Endodermal cell (in vitro differentiated cells): Measurements from ENCODE around the gene LGMN. TPM values are rescaled to one million over a fixed set of nuclear protein-coding genes. Genes with fewer than 3 reads are reported as not detected.

Source experiments
- DNase-seq: peaks from one replicate; pipeline ENCODE4 v3.0.0-alpha.2; 2017
- H3K27ac ChIP-seq: 2 replicates; pipeline ENCODE4 v1.5.1; 2013; ENCODE audit warnings: mild to moderate bottlenecking, low read depth, low read length, moderate library complexity
- H3K27me3 ChIP-seq: 2 replicates; pipeline ENCODE4 v1.6.1; 2013; ENCODE audit warnings: mild to moderate bottlenecking, low read length, moderate library complexity; ENCODE audit not compliant: insufficient read depth, control insufficient read depth, poor library complexity, severe bottlenecking
- H3K36me3 ChIP-seq: 2 replicates; pipeline ENCODE4 v1.7.0; 2013; ENCODE audit warnings: mild to moderate bottlenecking, low read length, moderate library complexity; ENCODE audit not compliant: control insufficient read depth, insufficient read depth
- H3K4me1 ChIP-seq: one replicate; pipeline ENCODE4 v1.7.0; 2013; ENCODE audit warnings: low read length; ENCODE audit not compliant: control insufficient read depth, insufficient read depth
- H3K4me3 ChIP-seq: 2 replicates; pipeline ENCODE4 v1.5.1; 2013; ENCODE audit warnings: mild to moderate bottlenecking, low read length, moderate library complexity
- H3K9ac ChIP-seq: 2 replicates; pipeline ENCODE4 v1.6.1; 2013; ENCODE audit warnings: mild to moderate bottlenecking, low read length, moderate library complexity; ENCODE audit not compliant: poor library complexity, severe bottlenecking; ENCODE audit errors: extremely low read depth
- H3K9me3 ChIP-seq: 2 replicates; pipeline ENCODE4 v1.6.1; 2013; ENCODE audit warnings: mild to moderate bottlenecking, low read length, moderate library complexity; ENCODE audit not compliant: control insufficient read depth
- H3K27ac Mint-ChIP-seq: 2 replicates; pipeline ENCODE4 v1.8.0; 2020; ENCODE audit warnings: mixed read lengths
- H3K27me3 Mint-ChIP-seq: 2 replicates; pipeline ENCODE4 v1.8.0; 2021; ENCODE audit warnings: mild to moderate bottlenecking, mixed read lengths; ENCODE audit not compliant: insufficient read depth
- H3K36me3 Mint-ChIP-seq: 2 replicates; pipeline ENCODE4 v1.8.0; 2020; ENCODE audit warnings: low read depth, mixed read lengths
- H3K4me1 Mint-ChIP-seq: 2 replicates; pipeline ENCODE4 v1.8.0; 2020; ENCODE audit warnings: mixed read lengths
- H3K4me3 Mint-ChIP-seq: 2 replicates; pipeline ENCODE4 v1.8.0; 2020; ENCODE audit warnings: mild to moderate bottlenecking, moderate library complexity, mixed read lengths
- H3K9me3 Mint-ChIP-seq: 2 replicates; pipeline ENCODE4 v1.8.0; 2020; ENCODE audit warnings: mild to moderate bottlenecking, mixed read lengths
- WGBS, 2 experiments: methylation state at CpG; one replicate each; pipeline versions ENCODE4 v1.1.5 to v1.1.7; 2013; ENCODE audit warnings: missing lambda C conversion rate in 2 of 2, mixed read lengths in 1 of 2; ENCODE audit not compliant: insufficient coverage in 1 of 2, insufficient read length in 1 of 2; 5-methylcytosine and 5-hydroxymethylcytosine counted together
- total RNA-seq, 2 donors: library from RNA; stranded (reverse); fragmentation: NEBNext Ultra II Directional in 1 of 2; extraction: Animal tissue kit (Norgen Biotek cat#: 25700) in 1 of 2; gene quantifications; 2 replicates in 1 of 2; 3 replicates in 1 of 2; pipeline ENCODE4 v1.2.1, GENCODE V29; 2021
- TF ChIP-seq, protein P1 (sequence below): fragments of 200-600 bp; sonication (generic); conservative IDR thresholded peaks from 2 replicates; pipeline ENCODE4 v1.5.0; 2021; ENCODE audit warnings: antibody characterized with exemption, mild to moderate bottlenecking

LGMN gene
- total RNA-seq, 2 donors from 2014 or later: 61.4 to 87.2 TPM

DNA sequence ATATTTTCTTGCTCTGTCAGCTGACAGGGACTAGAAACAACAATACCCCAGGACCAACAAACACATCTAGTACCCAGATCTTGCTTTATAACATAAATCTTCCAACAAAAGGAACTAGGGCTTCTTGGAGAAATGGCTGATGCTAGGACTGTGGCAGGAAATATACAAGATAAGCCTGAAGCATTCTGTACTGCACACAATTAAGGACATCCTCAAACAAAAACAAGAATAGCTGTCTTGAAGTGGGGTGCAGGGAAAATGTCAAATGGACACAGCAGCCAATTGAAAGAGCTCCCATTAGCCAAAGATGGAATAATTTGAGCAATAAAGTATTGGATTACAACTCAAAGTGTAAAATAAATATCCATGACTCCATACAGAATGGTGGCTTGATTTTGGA, 50.0 kb downstream of the LGMN start:
- Mint-ChIP-seq H3K4me1 (no peaks in the 10 kb centered on the region), H3K36me3 (peaks cover 2% of the 10 kb centered on the region), H3K27me3 (peaks cover 20% of the 10 kb centered on the region), H3K27ac (no peak overlapping the region), H3K4me3 (no peak overlapping the region), H3K9me3 (no peaks in the 10 kb centered on the region)
- no peak overlapping the region for H3K9ac ChIP-seq
- no peaks in the 10 kb centered on the region for H3K9me3 ChIP-seq
- no peaks in the 10 kb centered on the region for H3K36me3 ChIP-seq
- no peak overlapping the region for H3K27ac ChIP-seq
- H3K4me3 ChIP-seq: no peak overlapping the region
- no peaks in the 10 kb centered on the region for H3K4me1 ChIP-seq
- TF ChIP-seq, protein P1, sequence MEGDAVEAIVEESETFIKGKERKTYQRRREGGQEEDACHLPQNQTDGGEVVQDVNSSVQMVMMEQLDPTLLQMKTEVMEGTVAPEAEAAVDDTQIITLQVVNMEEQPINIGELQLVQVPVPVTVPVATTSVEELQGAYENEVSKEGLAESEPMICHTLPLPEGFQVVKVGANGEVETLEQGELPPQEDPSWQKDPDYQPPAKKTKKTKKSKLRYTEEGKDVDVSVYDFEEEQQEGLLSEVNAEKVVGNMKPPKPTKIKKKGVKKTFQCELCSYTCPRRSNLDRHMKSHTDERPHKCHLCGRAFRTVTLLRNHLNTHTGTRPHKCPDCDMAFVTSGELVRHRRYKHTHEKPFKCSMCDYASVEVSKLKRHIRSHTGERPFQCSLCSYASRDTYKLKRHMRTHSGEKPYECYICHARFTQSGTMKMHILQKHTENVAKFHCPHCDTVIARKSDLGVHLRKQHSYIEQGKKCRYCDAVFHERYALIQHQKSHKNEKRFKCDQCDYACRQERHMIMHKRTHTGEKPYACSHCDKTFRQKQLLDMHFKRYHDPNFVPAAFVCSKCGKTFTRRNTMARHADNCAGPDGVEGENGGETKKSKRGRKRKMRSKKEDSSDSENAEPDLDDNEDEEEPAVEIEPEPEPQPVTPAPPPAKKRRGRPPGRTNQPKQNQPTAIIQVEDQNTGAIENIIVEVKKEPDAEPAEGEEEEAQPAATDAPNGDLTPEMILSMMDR: no peak
- DNase-seq: no peak
- peaks cover 8% of the 10 kb centered on the region for H3K27me3 ChIP-seq

DNA sequence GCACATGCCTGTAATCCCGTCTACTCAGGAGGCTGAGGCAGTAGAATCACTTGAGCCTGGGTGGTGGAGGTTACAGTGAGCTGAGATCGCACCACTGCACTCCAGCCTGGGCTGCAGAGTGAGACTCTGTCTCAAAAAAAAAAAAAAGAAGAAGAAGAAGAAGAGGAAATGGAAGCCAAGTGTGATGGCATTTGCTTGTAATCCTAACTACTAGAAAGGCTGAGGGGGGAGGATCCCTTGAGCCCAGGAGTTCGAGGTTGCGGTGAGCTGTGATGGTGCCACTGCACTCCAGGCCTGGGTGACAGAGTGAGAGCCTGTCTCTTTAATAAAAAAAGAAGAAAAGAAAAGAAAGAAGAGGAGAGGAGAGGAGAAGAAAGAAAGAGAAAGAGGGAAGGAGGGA, 52.1 kb downstream of the LGMN start:
- Histone ChIP-seq H3K9ac (no peak overlapping the region), H3K4me1 (no peaks in the 10 kb centered on the region), H3K27ac (no peak overlapping the region), H3K27me3 (peaks cover 8% of the 10 kb centered on the region), H3K36me3 (no peaks in the 10 kb centered on the region), H3K9me3 (no peaks in the 10 kb centered on the region), H3K4me3 (no peak overlapping the region)
- no peaks in the 10 kb centered on the region for H3K9me3 Mint-ChIP-seq
- DNase-seq: no peak
- 76 to 92% methylated on average over 2 to 4 of the region's 4 CpGs for WGBS, 2 experiments
- TF ChIP-seq, protein P1: no peak
- H3K27me3 Mint-ChIP-seq: peaks cover 24% of the 10 kb centered on the region
- no peaks in the 10 kb centered on the region for H3K36me3 Mint-ChIP-seq
- no peak overlapping the region for H3K27ac Mint-ChIP-seq
- H3K4me3 Mint-ChIP-seq: no peak overlapping the region
- H3K4me1 Mint-ChIP-seq: no peaks in the 10 kb centered on the region

DNA sequence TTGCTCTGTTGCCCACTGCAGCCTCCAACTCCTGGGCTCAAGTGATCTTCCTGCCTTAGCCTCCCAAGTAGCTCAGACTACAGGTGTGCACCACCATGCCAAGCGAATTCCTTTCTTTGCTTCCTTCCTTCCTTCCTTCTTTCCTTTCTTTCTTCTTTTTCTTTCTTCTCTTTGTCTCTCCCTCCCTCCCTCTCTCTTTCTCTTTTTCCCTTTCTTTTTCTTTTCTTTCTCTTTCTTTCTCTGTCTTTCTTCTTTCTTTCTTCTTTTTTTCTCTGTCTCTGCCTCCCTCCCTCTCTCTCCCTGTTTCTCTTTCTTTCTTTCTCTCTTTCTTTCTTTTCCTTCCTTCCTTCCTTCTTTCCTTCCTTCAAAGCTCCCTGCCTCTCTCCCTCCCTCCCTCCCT, 52.9 kb downstream of the LGMN start:
- H3K4me1 ChIP-seq: no peaks in the 10 kb centered on the region
- no peaks in the 10 kb centered on the region for H3K9me3 ChIP-seq
- H3K27ac ChIP-seq: no peak overlapping the region
- no peak overlapping the region for H3K4me3 ChIP-seq
- Mint-ChIP-seq H3K4me3 (no peak overlapping the region), H3K4me1 (no peaks in the 10 kb centered on the region), H3K27me3 (peaks cover 24% of the 10 kb centered on the region), H3K9me3 (no peaks in the 10 kb centered on the region), H3K36me3 (no peaks in the 10 kb centered on the region), H3K27ac (no peak overlapping the region)
- TF ChIP-seq, protein P1: no peak
- H3K27me3 ChIP-seq: peaks cover 8% of the 10 kb centered on the region
- WGBS, 2 experiments: 86 to 89% methylated on average over 1 of the region's 1 CpG
- no peak for DNase-seq
- H3K36me3 ChIP-seq: no peaks in the 10 kb centered on the region
- H3K9ac ChIP-seq: no peak overlapping the region
